Measurements from ENCODE around the gene TBC1D4. TPM values are rescaled to one million over a fixed set of nuclear protein-coding genes. Genes with fewer than 3 reads are reported as not detected.

Gene TBC1D4
- polyA plus RNA-seq, 1 experiment = 16.4 TPM

GRCh38 chr13:75423946-75424345 is 58.0 kb downstream of the TBC1D4 start:
- Histone ChIP-seq H3K36me3 (ENCODE audit: control insufficient read depth, insufficient read depth, low read length) (no peaks in the 10 kb centered on the region), H3K27me3 (ENCODE audit: control insufficient read depth, insufficient read depth, low read length) (no peaks in the 10 kb centered on the region), H3K4me3 (ENCODE audit: low read depth, low read length) (no peak overlapping the region)
- ChIA-PET POLR2A (no interaction called here), CTCF (interaction anchor here (0.6 kb wide), 1 partner anchor 19 kb away, joined by 3 read pairs; no protein-coding TSS in a partner anchor)
- no peak for DNase-seq (ENCODE audit: low read depth)
- TF ChIP-seq, protein P1, sequence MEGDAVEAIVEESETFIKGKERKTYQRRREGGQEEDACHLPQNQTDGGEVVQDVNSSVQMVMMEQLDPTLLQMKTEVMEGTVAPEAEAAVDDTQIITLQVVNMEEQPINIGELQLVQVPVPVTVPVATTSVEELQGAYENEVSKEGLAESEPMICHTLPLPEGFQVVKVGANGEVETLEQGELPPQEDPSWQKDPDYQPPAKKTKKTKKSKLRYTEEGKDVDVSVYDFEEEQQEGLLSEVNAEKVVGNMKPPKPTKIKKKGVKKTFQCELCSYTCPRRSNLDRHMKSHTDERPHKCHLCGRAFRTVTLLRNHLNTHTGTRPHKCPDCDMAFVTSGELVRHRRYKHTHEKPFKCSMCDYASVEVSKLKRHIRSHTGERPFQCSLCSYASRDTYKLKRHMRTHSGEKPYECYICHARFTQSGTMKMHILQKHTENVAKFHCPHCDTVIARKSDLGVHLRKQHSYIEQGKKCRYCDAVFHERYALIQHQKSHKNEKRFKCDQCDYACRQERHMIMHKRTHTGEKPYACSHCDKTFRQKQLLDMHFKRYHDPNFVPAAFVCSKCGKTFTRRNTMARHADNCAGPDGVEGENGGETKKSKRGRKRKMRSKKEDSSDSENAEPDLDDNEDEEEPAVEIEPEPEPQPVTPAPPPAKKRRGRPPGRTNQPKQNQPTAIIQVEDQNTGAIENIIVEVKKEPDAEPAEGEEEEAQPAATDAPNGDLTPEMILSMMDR (IDR thresholded peaks at IDR 0.05; ENCODE audit: insufficient read depth, low read depth, low read length) = no peak

DNA sequence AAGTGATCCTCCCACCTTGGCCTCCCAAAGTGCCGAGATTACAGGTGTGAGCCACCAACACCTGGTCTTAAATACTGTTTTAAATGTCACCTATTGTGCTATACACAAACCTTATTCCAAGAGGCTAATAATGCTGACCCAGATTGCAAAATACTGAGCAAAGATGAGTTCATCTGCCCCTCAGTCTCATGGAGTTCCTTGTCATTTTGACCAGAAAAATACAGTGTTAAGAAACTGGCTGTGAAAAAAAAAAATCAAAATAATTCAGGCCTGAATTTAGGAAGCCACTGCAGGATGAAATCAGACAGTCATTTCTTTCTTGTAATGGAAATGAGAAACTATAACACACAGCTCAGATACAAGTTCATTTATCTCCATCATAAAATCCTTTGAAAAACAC is 59.9 kb downstream of the TBC1D4 start:
- DNase-seq (ENCODE audit: low read depth) = no peak

GRCh38 chr13:75421133-75421532 is 60.8 kb downstream of the TBC1D4 start:
- no peaks in the 10 kb centered on the region for H3K27me3 ChIP-seq (ENCODE audit: control insufficient read depth, insufficient read depth, low read length)
- no peak overlapping the region for H3K4me3 ChIP-seq (ENCODE audit: low read depth, low read length)
- H3K36me3 ChIP-seq (ENCODE audit: control insufficient read depth, insufficient read depth, low read length) = no peaks in the 10 kb centered on the region
- ChIA-PET CTCF (no interaction called here), POLR2A (no interaction called here)
- TF ChIP-seq, protein P1 (IDR thresholded peaks at IDR 0.05; ENCODE audit: insufficient read depth, low read depth, low read length) = no peak
- no peak for DNase-seq (ENCODE audit: low read depth)

More for the DNA sequence above, 59.9 kb downstream of the TBC1D4 start:
- H3K27me3 ChIP-seq (ENCODE audit: control insufficient read depth, insufficient read depth, low read length) = no peaks in the 10 kb centered on the region
- H3K4me3 ChIP-seq (ENCODE audit: low read depth, low read length) = no peak overlapping the region
- no peaks in the 10 kb centered on the region for H3K36me3 ChIP-seq (ENCODE audit: control insufficient read depth, insufficient read depth, low read length)
- TF ChIP-seq, protein P1 (IDR thresholded peaks at IDR 0.05; ENCODE audit: insufficient read depth, low read depth, low read length) = no peak
- ChIA-PET CTCF (interaction anchor here (0.6 kb wide), 1 partner anchor 13 kb away, joined by 4 read pairs; no protein-coding TSS in a partner anchor), POLR2A (no interaction called here)

DNA sequence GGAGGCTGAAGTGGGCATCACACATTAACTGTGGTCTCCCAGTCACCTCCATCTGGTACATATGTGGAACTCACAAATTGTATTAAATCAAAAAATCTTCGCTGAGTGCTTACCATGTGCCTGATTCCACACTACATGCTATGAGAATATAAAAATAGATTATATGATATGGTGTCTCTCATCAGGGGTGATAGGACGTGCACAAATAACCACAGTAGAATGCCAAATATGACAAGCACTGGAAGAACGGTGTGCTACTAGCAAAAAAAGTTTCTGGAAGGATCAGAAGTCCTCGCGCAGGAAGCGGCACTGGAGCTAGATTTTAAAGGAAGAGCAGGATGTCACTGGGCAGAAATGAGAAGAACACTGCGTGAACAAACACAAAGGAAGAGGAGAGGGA is 62.3 kb downstream of the TBC1D4 start:
- no peaks in the 10 kb centered on the region for H3K27me3 ChIP-seq (ENCODE audit: control insufficient read depth, insufficient read depth, low read length)
- ChIA-PET CTCF (interaction anchor here (0.6 to 1.8 kb wide), 3 partner anchors 12 to 67 kb away, joined by 3 to 5 read pairs (median 4); no protein-coding TSS in a partner anchor), POLR2A (no interaction called here)
- DNase-seq (ENCODE audit: low read depth) = no peak
- TF ChIP-seq, protein P1 (IDR thresholded peaks at IDR 0.05; ENCODE audit: insufficient read depth, low read depth, low read length) = no peak
- H3K4me3 ChIP-seq (ENCODE audit: low read depth, low read length) = no peak overlapping the region
- no peaks in the 10 kb centered on the region for H3K36me3 ChIP-seq (ENCODE audit: control insufficient read depth, insufficient read depth, low read length)

DNA sequence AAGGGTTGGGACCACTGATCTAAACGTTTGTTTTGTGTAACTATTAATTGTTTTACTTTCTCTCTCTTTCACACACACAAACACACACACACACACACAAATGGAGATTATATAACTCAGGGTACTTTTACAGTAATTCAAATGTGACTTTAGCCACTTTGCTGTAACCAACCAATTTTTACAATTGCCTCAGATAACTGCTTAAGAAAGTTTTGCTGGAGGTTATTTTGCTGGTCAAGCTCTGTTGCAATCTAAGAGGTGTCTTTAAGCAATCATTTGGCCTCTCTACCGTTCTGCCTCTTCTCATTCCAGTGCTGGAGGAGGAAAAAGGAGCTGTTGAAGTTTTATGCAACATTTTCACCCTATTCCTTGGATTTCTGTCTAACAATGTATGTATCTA is 63.0 kb downstream of the TBC1D4 start:
- POLR2A ChIA-PET = no interaction called here
- Histone ChIP-seq H3K27me3 (ENCODE audit: control insufficient read depth, insufficient read depth, low read length) (no peaks in the 10 kb centered on the region), H3K36me3 (ENCODE audit: control insufficient read depth, insufficient read depth, low read length) (no peaks in the 10 kb centered on the region), H3K4me3 (ENCODE audit: low read depth, low read length) (no peak overlapping the region)
- CTCF ChIA-PET = interaction anchor here (0.6 to 1.8 kb wide), 4 partner anchors 12 to 68 kb away, joined by 3 to 5 read pairs (median 4); partner anchors contain the start of gene TBC1D4
- DNase-seq (ENCODE audit: low read depth) = no peak
- TF ChIP-seq, protein P1 (IDR thresholded peaks at IDR 0.05; ENCODE audit: insufficient read depth, low read depth, low read length) = no peak

Measured in BJ (cell line).